Upper lobe of left lung (tissue), 4 donors: ENCODE data around the gene RS1.

Experiments
- EP300 ChIP-seq, 4 donors: sonication (generic); formaldehyde crosslinking; IDR thresholded peaks; one replicate each; pipeline ENCODE4 v1.5.1; 2017; ENCODE audit warnings: antibody characterized with exemption in 4 of 4, control low read depth in 2 of 4
- POLR2A ChIP-seq, 4 donors: fragments of 450-650 bp; IDR thresholded peaks; one replicate each; pipeline ENCODE4 v1.5.1; 2016 to 2017; ENCODE audit warnings: antibody characterized with exemption in 4 of 4, mild to moderate bottlenecking in 2 of 4
- TF ChIP-seq, protein P1 (sequence below), 6 experiments: fragments of 450-650 bp in 4 of 6; fragments of 200-600 bp in 2 of 6; sonication (generic) in 2 of 6; IDR thresholded peaks; one replicate each; pipeline ENCODE4 v1.5.1; 2016 to 2019; ENCODE audit warnings: antibody characterized with exemption in 6 of 6

DNA sequence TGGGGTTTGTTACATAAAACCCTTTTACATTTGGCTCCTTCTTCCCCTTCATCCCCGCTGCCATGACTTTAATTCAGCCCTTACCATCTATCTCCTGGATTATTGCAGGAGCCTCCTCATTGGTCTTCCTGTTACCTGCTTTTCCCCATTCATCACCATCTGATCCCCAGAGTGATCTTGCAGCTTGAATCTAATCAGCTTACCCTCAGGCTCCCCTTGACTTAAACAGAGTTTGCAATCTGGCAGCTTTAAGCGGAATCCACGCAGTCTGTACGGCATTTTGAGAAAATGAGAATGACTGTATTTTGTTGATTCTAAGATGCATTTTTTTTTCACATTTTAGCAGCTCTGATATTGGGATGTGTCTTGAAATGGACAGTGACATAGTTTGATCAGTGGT, 20.6 kb upstream of the RS1 start:
- TF ChIP-seq, protein P1, sequence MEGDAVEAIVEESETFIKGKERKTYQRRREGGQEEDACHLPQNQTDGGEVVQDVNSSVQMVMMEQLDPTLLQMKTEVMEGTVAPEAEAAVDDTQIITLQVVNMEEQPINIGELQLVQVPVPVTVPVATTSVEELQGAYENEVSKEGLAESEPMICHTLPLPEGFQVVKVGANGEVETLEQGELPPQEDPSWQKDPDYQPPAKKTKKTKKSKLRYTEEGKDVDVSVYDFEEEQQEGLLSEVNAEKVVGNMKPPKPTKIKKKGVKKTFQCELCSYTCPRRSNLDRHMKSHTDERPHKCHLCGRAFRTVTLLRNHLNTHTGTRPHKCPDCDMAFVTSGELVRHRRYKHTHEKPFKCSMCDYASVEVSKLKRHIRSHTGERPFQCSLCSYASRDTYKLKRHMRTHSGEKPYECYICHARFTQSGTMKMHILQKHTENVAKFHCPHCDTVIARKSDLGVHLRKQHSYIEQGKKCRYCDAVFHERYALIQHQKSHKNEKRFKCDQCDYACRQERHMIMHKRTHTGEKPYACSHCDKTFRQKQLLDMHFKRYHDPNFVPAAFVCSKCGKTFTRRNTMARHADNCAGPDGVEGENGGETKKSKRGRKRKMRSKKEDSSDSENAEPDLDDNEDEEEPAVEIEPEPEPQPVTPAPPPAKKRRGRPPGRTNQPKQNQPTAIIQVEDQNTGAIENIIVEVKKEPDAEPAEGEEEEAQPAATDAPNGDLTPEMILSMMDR (IDR thresholded peaks at IDR 0.05) = no peak
- TF ChIP-seq POLR2A (IDR thresholded peaks at IDR 0.05) (no peak), EP300 (IDR thresholded peaks at IDR 0.05) (no peak)
